Muscle layer of colon (tissue), 2 donors: ENCODE measurements around the gene UQCRQ.

Experiments
- H3K27ac ChIP-seq: one replicate; pipeline ENCODE4 v1.7.0; 2013; ENCODE audit warnings: low read depth, mild to moderate bottlenecking, low read length, moderate library complexity
- H3K27me3 ChIP-seq, 2 donors: one replicate each; pipeline ENCODE4 v1.7.0; 2013; ENCODE audit warnings: low read length in 2 of 2, mild to moderate bottlenecking in 2 of 2; ENCODE audit not compliant: insufficient read depth in 2 of 2, control insufficient read depth in 1 of 2
- H3K36me3 ChIP-seq: one replicate; pipeline ENCODE4 v1.7.0; 2013; ENCODE audit warnings: mild to moderate bottlenecking, low read length; ENCODE audit not compliant: insufficient read depth
- H3K4me1 ChIP-seq: one replicate; pipeline ENCODE4 v1.7.0; 2013; ENCODE audit warnings: mild to moderate bottlenecking, low read length; ENCODE audit not compliant: insufficient read depth
- H3K4me3 ChIP-seq, 2 donors: one replicate each; pipeline ENCODE4 v1.7.0; 2013; ENCODE audit warnings: low read length in 2 of 2, low read depth in 1 of 2, mild to moderate bottlenecking in 1 of 2, moderate library complexity in 1 of 2
- H3K9ac ChIP-seq: one replicate; pipeline ENCODE4 v1.7.0; 2013; ENCODE audit warnings: low read length
- H3K9me3 ChIP-seq: one replicate; pipeline ENCODE4 v1.7.0; 2013; ENCODE audit warnings: mild to moderate bottlenecking, low read length
- donor health status: abdominal sarcoma.
- donor health status: Adenocarcinoma of cecum.

UQCRQ gene

DNA sequence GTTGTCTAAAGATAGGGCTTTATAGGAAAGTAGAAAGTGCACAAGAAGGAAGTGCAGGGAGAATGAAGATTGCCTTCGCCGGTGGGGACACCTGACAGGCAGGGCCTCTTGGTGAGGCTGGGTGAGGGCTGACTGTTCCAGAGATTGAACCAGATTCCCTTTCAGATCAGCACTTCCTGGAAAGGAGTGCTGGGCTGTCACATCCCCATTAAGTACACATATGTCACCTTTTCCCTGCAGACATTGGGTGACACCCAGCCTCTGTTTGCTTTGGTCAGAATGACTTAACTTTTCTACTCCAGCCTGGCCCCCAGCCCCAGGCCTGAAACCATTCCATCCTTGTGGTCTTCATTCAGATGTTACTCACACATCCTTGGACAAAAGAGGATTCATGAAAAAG, 28.6 kb upstream of the UQCRQ start:
- Histone ChIP-seq H3K36me3 (no peaks in the 10 kb centered on the region), H3K9ac (no peak overlapping the region), H3K27me3 (no peaks in the 10 kb centered on the region), H3K4me3 (no peak overlapping the region), H3K4me1 (peaks cover 7% of the 10 kb centered on the region), H3K9me3 (no peaks in the 10 kb centered on the region), H3K27ac (no peak overlapping the region)

DNA sequence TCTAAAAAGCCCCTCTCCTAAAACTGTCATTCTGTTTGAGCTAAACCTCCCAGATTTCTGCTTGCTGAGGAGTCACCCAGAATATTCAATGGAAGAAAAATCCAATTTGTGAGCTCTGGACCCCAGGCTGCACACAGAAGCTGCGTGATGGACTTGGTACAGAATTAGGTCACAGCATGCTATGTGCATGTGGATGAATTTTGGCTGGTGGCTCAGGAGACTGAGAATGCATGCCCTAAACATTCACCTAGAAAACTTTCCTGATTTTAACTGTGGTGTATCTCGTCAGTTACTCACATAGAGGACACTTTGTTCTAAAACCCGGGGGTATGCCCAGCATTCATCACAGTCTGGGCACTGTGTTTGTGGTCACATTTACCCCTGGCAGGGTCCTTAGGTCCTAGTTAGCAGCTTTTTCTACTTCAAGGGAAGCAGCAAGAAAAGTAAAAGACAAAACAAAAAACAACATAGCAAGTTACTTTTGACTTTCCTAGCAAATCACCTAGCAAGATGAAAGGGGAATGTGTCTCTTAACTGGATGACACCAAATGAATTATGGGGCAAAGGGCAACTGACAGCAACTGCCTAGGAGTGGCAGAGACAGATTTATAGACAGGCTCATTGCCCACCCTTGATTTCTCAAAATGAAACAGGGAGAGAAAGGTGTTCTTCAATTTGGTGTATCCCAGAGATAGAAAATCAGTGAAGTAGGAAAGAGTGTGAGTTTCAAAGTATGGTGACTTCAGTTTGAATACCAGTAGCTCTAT, 27.7 kb upstream of the UQCRQ start:
- H3K27ac ChIP-seq, result no peak overlapping the region
- H3K4me3 ChIP-seq, result no peak overlapping the region
- H3K4me1 ChIP-seq, result peaks cover 7% of the 10 kb centered on the region
- no peaks in the 10 kb centered on the region for H3K9me3 ChIP-seq
- H3K9ac ChIP-seq, result no peak overlapping the region
- H3K27me3 ChIP-seq, result no peaks in the 10 kb centered on the region
- H3K36me3 ChIP-seq, result no peaks in the 10 kb centered on the region

DNA sequence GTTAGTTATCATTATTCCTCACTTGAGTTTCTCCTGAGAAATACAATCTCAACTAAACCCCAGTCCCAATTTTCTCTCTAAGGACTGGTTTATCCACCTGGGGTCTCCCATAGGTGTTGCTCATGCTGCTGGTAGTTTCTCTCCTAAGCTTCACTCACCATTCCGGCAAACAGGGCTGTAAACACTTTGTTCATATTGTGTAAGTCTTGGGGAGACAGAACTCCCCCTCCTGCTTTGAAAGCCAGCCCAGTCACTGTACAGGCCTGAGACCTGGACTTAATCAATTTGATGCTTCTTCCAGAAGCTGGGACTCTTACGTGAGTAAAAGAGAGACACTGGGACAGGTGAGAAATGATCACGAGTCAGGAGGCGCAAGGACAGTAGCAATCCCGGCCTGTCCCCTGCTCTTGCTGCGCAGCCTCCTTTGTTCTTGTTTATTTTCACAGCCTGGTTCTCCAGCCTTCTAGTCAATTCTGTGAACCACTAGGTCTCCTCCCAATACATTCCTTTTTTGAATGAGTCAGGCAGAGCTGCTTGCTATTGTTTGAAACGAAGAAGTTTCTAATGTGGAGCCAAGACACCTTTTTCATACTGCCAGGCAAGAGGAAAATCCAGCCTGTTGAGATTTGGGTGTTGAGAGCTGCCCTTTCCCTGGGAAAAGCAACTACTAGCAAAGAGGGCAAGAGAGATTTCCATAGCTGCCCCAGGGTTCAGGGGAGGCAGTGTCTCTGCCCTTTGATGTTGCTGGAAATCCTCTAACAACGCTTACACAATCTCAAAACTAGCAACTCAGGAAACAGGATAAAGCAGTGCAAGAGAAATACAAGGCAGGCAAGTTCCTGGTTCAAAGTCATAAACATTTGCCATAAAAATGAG, 26.8 kb upstream of the UQCRQ start:
- H3K9ac ChIP-seq, result no peak overlapping the region
- no peaks in the 10 kb centered on the region for H3K27me3 ChIP-seq
- no peaks in the 10 kb centered on the region for H3K9me3 ChIP-seq
- peak overlapping the region; percentile 13 for H3K27ac ChIP-seq
- H3K36me3 ChIP-seq, result no peaks in the 10 kb centered on the region
- no peak overlapping the region for H3K4me3 ChIP-seq
- peaks cover 7% of the 10 kb centered on the region for H3K4me1 ChIP-seq

DNA sequence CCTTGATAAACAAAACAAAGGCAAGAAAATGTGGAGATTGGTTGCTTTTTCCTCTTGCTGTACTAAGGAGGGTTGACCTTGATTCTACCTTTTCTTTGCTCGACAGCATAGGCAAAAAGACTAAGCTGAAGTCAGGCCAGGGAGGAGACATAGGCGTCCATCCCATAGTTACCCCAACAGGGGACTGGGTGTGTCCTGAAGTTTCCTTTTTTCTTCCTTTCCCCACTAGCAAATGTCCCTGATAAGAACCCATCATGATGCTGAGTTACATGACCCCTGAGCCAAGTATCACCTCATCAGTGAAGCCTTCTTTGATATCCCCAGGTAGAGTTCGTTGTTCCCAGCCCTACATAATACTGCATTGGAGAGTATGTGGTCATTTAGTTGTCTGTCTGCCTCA, 26.1 kb upstream of the UQCRQ start:
- H3K9me3 ChIP-seq, result no peaks in the 10 kb centered on the region
- no peak overlapping the region for H3K27ac ChIP-seq
- H3K4me3 ChIP-seq, result no peak overlapping the region
- H3K4me1 ChIP-seq, result peaks cover 7% of the 10 kb centered on the region
- H3K27me3 ChIP-seq, result no peaks in the 10 kb centered on the region
- H3K36me3 ChIP-seq, result no peaks in the 10 kb centered on the region
- H3K9ac ChIP-seq, result no peak overlapping the region

DNA sequence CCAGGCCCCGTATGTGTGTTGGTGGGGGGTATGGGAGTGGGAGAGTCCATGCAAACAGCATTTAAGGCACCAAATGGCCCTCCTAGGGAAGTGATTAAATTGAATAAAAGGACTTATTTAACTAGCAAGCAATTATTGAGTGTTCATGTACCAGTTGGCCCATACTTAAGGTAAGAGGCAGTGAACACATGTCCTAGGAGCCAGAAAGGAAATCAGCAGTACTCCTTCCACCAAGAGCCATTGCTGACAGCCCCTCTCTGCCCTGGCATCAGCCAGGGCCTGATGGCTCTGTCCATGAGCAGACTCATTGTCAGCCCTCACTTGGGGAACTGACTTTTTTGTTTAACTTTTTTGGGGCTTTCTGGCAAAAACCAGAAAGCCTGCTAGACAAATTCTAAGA, 25.5 kb upstream of the UQCRQ start:
- Histone ChIP-seq H3K4me3 (no peak overlapping the region), H3K27ac (no peak overlapping the region), H3K9me3 (no peaks in the 10 kb centered on the region), H3K36me3 (no peaks in the 10 kb centered on the region), H3K27me3 (no peaks in the 10 kb centered on the region), H3K4me1 (peaks cover 7% of the 10 kb centered on the region), H3K9ac (no peak overlapping the region)

DNA sequence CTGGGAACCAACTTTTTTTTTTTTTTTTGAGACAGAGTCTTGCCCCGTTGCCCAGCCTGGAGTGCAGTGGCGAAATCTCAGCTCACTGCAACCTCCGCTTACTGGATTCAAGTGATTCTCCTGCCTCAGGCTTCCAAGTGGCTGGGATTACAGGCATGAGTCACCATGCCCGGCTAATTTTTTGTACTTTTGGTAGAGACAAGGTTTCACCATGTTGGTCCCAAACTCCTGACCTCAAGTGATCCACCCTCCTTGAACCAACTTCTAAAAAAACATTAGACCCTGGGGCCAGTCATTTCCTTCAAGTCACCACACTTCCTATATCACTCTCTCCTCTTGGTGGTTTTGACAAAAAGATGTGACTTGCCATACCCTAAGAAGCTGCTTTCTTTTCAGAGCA, 25.1 kb upstream of the UQCRQ start:
- no peaks in the 10 kb centered on the region for H3K36me3 ChIP-seq
- no peaks in the 10 kb centered on the region for H3K9me3 ChIP-seq
- no peaks in the 10 kb centered on the region for H3K27me3 ChIP-seq
- H3K27ac ChIP-seq, result no peak overlapping the region
- no peak overlapping the region for H3K9ac ChIP-seq
- H3K4me3 ChIP-seq, result no peak overlapping the region
- H3K4me1 ChIP-seq, result peaks cover 7% of the 10 kb centered on the region

DNA sequence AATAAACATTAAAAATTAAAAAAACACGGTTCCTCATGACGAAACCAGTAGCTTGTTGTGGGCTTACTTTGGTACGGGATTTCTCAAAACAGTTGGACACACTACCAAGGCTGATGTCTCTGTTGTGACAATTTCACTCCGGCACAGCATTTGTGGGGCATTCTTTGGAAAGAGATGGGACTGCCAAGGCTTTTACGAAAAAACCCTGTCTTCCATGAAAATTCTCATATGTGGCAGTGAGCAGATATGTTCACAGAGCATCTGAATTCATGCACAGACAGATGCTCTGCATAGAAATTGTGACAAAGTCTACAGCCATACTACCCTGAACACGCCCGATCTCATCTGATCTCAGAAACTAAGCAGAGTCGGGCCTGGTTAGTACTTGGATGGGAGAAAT, 18.2 kb upstream of the UQCRQ start:
- Histone ChIP-seq H3K9ac (no peak overlapping the region), H3K4me3 (no peak overlapping the region), H3K4me1 (no peaks in the 10 kb centered on the region), H3K27me3 (no peaks in the 10 kb centered on the region), H3K9me3 (no peaks in the 10 kb centered on the region), H3K27ac (no peak overlapping the region), H3K36me3 (no peaks in the 10 kb centered on the region)

DNA sequence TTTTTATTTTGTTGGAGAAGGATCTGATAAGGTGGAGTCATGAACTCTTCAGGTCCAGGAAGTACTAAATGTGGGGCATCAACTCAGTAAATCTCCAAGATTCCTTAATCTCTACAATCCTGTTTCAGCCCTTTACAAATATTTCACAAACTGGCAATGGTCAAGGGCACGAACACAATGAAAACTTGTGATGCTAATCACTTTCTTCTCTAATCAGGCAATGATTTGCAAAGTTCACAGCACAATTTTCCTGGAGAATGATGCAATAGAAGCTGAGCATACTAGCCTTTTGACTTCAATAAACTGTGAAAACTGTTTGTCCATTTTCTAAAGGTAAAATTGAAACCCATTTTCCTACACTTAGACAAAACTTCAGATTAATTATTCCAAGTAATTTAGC, 17.1 kb upstream of the UQCRQ start:
- Histone ChIP-seq H3K27ac (no peak overlapping the region), H3K4me3 (no peak overlapping the region), H3K9ac (no peak overlapping the region), H3K9me3 (no peaks in the 10 kb centered on the region), H3K36me3 (no peaks in the 10 kb centered on the region), H3K27me3 (no peaks in the 10 kb centered on the region), H3K4me1 (no peaks in the 10 kb centered on the region)

DNA sequence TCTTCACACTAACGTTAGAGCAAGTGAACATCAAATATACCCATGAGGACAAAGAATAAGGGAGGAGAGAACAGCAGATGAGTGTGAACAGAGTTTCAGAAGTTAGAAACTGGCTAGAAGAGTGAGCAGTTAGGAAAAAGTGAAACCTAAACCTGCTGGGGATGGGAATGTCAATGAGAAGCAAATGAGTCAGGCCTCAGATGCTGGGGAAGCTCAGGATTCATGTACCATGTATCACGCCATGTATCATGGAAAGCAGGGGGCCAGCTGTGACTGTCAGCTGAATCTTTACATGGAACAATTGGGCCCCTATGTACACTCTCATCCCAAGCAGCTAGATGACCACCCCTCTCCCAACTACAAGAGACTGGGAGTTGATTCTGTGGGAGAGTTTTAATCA, 16.4 kb upstream of the UQCRQ start:
- Histone ChIP-seq H3K27ac (no peak overlapping the region), H3K4me1 (no peaks in the 10 kb centered on the region), H3K4me3 (no peak overlapping the region)

DNA sequence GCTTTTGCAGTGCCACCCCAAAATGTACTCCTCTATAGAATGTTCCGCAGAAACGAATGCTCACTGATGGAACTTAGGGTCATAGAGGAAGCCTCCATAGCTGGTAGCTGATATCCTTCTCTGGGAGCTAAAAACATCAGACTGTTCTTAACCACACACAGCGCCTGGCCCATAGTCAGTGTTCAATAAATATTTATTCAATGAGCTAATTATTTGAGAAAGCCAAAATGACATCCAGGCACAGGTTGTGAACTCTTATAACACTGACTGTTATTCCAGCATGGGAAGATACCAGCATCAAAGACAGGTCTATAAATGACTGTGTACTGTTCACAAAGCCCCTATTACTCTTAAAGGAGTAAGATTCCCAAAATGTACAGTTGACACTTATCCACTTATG, 13.1 kb upstream of the UQCRQ start:
- Histone ChIP-seq H3K4me3 (no peak overlapping the region), H3K36me3 (no peaks in the 10 kb centered on the region), H3K9ac (no peak overlapping the region), H3K27ac (no peak overlapping the region), H3K27me3 (no peaks in the 10 kb centered on the region), H3K4me1 (no peaks in the 10 kb centered on the region), H3K9me3 (no peaks in the 10 kb centered on the region)

More for the DNA sequence above, 16.4 kb upstream of the UQCRQ start:
- no peak overlapping the region for H3K9ac ChIP-seq
- no peaks in the 10 kb centered on the region for H3K27me3 ChIP-seq
- H3K9me3 ChIP-seq, result no peaks in the 10 kb centered on the region
- H3K36me3 ChIP-seq, result no peaks in the 10 kb centered on the region

DNA sequence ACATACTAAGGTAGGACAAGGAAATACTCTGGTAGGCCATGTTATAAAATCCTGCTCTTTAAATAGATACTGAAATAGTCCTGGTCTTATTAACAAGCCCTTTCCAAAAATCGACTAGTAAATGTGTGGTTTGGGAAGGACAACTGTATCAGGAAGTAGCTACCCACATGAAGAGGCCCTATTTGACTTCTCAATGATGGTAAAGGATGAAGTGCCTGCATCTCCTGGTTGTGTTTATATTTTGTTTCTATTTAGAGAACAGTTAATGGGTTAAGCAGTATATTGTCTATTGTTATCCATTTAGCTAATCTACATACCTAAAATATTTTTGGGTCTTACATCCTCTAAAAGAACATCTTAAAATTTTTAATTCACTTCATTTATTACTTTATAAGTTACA, 12.7 kb upstream of the UQCRQ start:
- Histone ChIP-seq H3K4me1 (no peaks in the 10 kb centered on the region), H3K27ac (no peak overlapping the region), H3K9me3 (no peaks in the 10 kb centered on the region), H3K27me3 (no peaks in the 10 kb centered on the region), H3K36me3 (no peaks in the 10 kb centered on the region), H3K4me3 (no peak overlapping the region), H3K9ac (no peak overlapping the region)
